ENCODE measurements around the gene CCDC57. TPM values are rescaled to one million over a fixed set of nuclear protein-coding genes. Genes with fewer than 3 reads are reported as not detected.

Gene CCDC57
- total and polyA plus RNA-seq, 2 experiments from 2014 or later, result 15.7 to 29.8 TPM

GRCh38 chr17:82248815-82249674 is 36.4 kb upstream of the CCDC57 start:
- Histone ChIP-seq H3K9me2 (replicated peaks; ENCODE audit: insufficient read depth) (no peaks in the 10 kb centered on the region), H3K4me3 (no peak overlapping the region), H3K36me3 (replicated peaks; ENCODE audit: insufficient read depth, low read depth) (no peaks in the 10 kb centered on the region), H3K4me2 (no peak overlapping the region), H3K27ac (no peak overlapping the region), H4K20me1 (ENCODE audit: insufficient read depth, poor library complexity, severe bottlenecking) (peaks cover 83% of the 10 kb centered on the region), H3K4me1 (ENCODE audit: insufficient read depth) (no peaks in the 10 kb centered on the region), H3K79me2 (peaks cover 85% of the 10 kb centered on the region), H3K9me3 (ENCODE audit: low read depth) (no peaks in the 10 kb centered on the region), H2AFZ (no peak overlapping the region), H3K27me3 (no peaks in the 10 kb centered on the region)
- no peak for TF ChIP-seq EZH2 (IDR thresholded peaks at IDR 0.05; ENCODE audit: borderline replicate concordance)
- no peak for TF ChIP-seq CTCF (IDR thresholded peaks at IDR 0.05; ENCODE audit: poor library complexity)
- no peak for TF ChIP-seq EZH2phosphoT487 (IDR thresholded peaks at IDR 0.05; ENCODE audit: low read depth, severe bottlenecking, unreplicated experiment)
- 96% methylated on average over 43 of the region's 54 CpGs for WGBS (ENCODE audit: low lambda C conversion rate, missing lambda C conversion rate)
- no peak for DNase-seq (ENCODE audit: low spot score)

- Histone ChIP-seq H3K36me3 (replicated peaks; ENCODE audit: insufficient read depth, low read depth) (no peaks in the 10 kb centered on the region), H3K4me2 (no peak overlapping the region), H3K4me3 (no peak overlapping the region), H3K9me3 (ENCODE audit: low read depth) (no peaks in the 10 kb centered on the region), H3K9me2 (replicated peaks; ENCODE audit: insufficient read depth) (no peaks in the 10 kb centered on the region), H3K27me3 (no peaks in the 10 kb centered on the region), H2AFZ (no peak overlapping the region), H3K27ac (no peak overlapping the region), H3K79me2 (peaks cover 88% of the 10 kb centered on the region), H3K4me1 (ENCODE audit: insufficient read depth) (no peaks in the 10 kb centered on the region), H4K20me1 (ENCODE audit: insufficient read depth, poor library complexity, severe bottlenecking) (peaks cover 87% of the 10 kb centered on the region)
- TF ChIP-seq EZH2phosphoT487 (IDR thresholded peaks at IDR 0.05; ENCODE audit: low read depth, severe bottlenecking, unreplicated experiment) (no peak), EZH2 (IDR thresholded peaks at IDR 0.05; ENCODE audit: borderline replicate concordance) (no peak), CTCF (IDR thresholded peaks at IDR 0.05; ENCODE audit: poor library complexity) (no peak)
- WGBS (ENCODE audit: low lambda C conversion rate, missing lambda C conversion rate), result 94% methylated on average over 28 of the region's 28 CpGs
- DNase-seq (ENCODE audit: low spot score), result no peak
Measured at GRCh38 chr17:82247856-82248671, 35.4 kb upstream of the CCDC57 start.

- TF ChIP-seq EZH2 (IDR thresholded peaks at IDR 0.05; ENCODE audit: borderline replicate concordance) (no peak), CTCF (IDR thresholded peaks at IDR 0.05; ENCODE audit: poor library complexity) (no peak), EZH2phosphoT487 (IDR thresholded peaks at IDR 0.05; ENCODE audit: low read depth, severe bottlenecking, unreplicated experiment) (no peak)
- Histone ChIP-seq H3K9me3 (ENCODE audit: low read depth) (no peaks in the 10 kb centered on the region), H3K4me2 (no peak overlapping the region), H2AFZ (no peak overlapping the region), H3K27ac (peak overlapping the region; percentile 63), H3K79me2 (peaks cover 86% of the 10 kb centered on the region), H3K4me3 (no peak overlapping the region), H3K4me1 (ENCODE audit: insufficient read depth) (peaks cover 5% of the 10 kb centered on the region), H3K9me2 (replicated peaks; ENCODE audit: insufficient read depth) (no peaks in the 10 kb centered on the region), H3K36me3 (replicated peaks; ENCODE audit: insufficient read depth, low read depth) (no peaks in the 10 kb centered on the region), H4K20me1 (ENCODE audit: insufficient read depth, poor library complexity, severe bottlenecking) (peaks cover 87% of the 10 kb centered on the region), H3K27me3 (no peaks in the 10 kb centered on the region)
- DNase-seq (ENCODE audit: low spot score), result no peak
- 93% methylated on average over 22 of the region's 22 CpGs for WGBS (ENCODE audit: low lambda C conversion rate, missing lambda C conversion rate)
Measured at GRCh38 chr17:82247182-82247823, 34.7 kb upstream of the CCDC57 start.

Measured in hepatocyte (in vitro differentiated cells).